ENCODE measurements around the gene ARFGAP1. TPM values are rescaled to one million over a fixed set of nuclear protein-coding genes. Genes with fewer than 3 reads are reported as not detected.

Gene ARFGAP1
- total and polyA plus RNA-seq, 4 donors, result 47.0 to 108 (median 87.6) TPM

- H3K36me3 ChIP-seq (ENCODE audit: control insufficient read depth in 4 of 4, insufficient read depth in 4 of 4, low read length in 4 of 4), result no peaks in the 10 kb centered on the region
- no peak for ATAC-seq (ENCODE audit: insufficient read depth, low FRiP score)
- no peaks in the 10 kb centered on the region for H3K9me3 ChIP-seq (ENCODE audit: control insufficient read depth in 4 of 4, insufficient read depth in 3 of 4, low read length in 3 of 4)
- peaks cover 0 to 15% (median 4%) of the 10 kb centered on the region in 5 donors for H3K4me1 ChIP-seq (ENCODE audit: control insufficient read depth in 5 of 5, insufficient read depth in 5 of 5, low read length in 5 of 5)
- no peak for DNase-seq
- H3K27ac ChIP-seq (ENCODE audit: low read depth in 1 of 2, low read length in 1 of 2), result no peak overlapping the region
- no peak overlapping the region for H3K4me3 ChIP-seq
- 74 to 83% methylated on average over 23 of the region's 23 CpGs for WGBS, 2 donors
- no peak for TF ChIP-seq CTCF (IDR thresholded peaks at IDR 0.05; ENCODE audit: control extremely low read depth, extremely low read depth)
- peaks cover 0 to 5% (median 2%) of the 10 kb centered on the region in 3 donors for H3K27me3 ChIP-seq (ENCODE audit: control insufficient read depth in 3 of 3, insufficient read depth in 3 of 3, low read length in 2 of 3)
- no peak overlapping the region for H3K9ac ChIP-seq (ENCODE audit: insufficient read depth in 1 of 2, low read length in 2 of 2)
Measured at GRCh38 chr20:63307538-63308217, 35.1 kb downstream of the ARFGAP1 start.

- H3K36me3 ChIP-seq (ENCODE audit: control insufficient read depth in 4 of 4, insufficient read depth in 4 of 4, low read length in 4 of 4), result no peaks in the 10 kb centered on the region
- peaks cover 0 to 5% (median 1%) of the 10 kb centered on the region in 3 donors for H3K27me3 ChIP-seq (ENCODE audit: control insufficient read depth in 3 of 3, insufficient read depth in 3 of 3, low read length in 2 of 3)
- 80 to 86% methylated on average over 30 of the region's 30 CpGs for WGBS, 2 donors
- no peak for TF ChIP-seq CTCF (IDR thresholded peaks at IDR 0.05; ENCODE audit: control extremely low read depth, extremely low read depth)
- H3K4me1 ChIP-seq (ENCODE audit: control insufficient read depth in 5 of 5, insufficient read depth in 5 of 5, low read length in 5 of 5), result peaks cover 0 to 22% (median 4%) of the 10 kb centered on the region in 5 donors
- no peak overlapping the region for H3K9ac ChIP-seq (ENCODE audit: insufficient read depth in 1 of 2, low read length in 2 of 2)
- H3K27ac ChIP-seq (ENCODE audit: low read depth in 1 of 2, low read length in 1 of 2), result no peak overlapping the region
- H3K4me3 ChIP-seq, result no peak overlapping the region
- no peak for ATAC-seq (ENCODE audit: insufficient read depth, low FRiP score)
- no peaks in the 10 kb centered on the region for H3K9me3 ChIP-seq (ENCODE audit: control insufficient read depth in 4 of 4, insufficient read depth in 3 of 4, low read length in 3 of 4)
- no peak for DNase-seq
Measured at GRCh38 chr20:63308218-63308911, 35.8 kb downstream of the ARFGAP1 start.

GRCh38 chr20:63309261-63310071 lies 36.9 kb downstream of the ARFGAP1 start:
- DNase-seq (peak; percentile 63 to 75 (median 69)), ATAC-seq (ENCODE audit: insufficient read depth, low FRiP score) (no peak)
- Histone ChIP-seq H3K9me3 (ENCODE audit: control insufficient read depth in 4 of 4, insufficient read depth in 3 of 4, low read length in 3 of 4) (no peaks in the 10 kb centered on the region), H3K27me3 (ENCODE audit: control insufficient read depth in 3 of 3, insufficient read depth in 3 of 3, low read length in 2 of 3) (peaks cover 0 to 5% (median 0%) of the 10 kb centered on the region in 3 donors), H3K4me3 (no peak overlapping the region), H3K4me1 (ENCODE audit: control insufficient read depth in 5 of 5, insufficient read depth in 5 of 5, low read length in 5 of 5) (peaks cover 0 to 26% (median 4%) of the 10 kb centered on the region in 5 donors), H3K36me3 (ENCODE audit: control insufficient read depth in 4 of 4, insufficient read depth in 4 of 4, low read length in 4 of 4) (no peaks in the 10 kb centered on the region), H3K9ac (ENCODE audit: insufficient read depth in 1 of 2, low read length in 2 of 2) (no peak overlapping the region), H3K27ac (ENCODE audit: low read depth in 1 of 2, low read length in 1 of 2) (no peak overlapping the region)
- peak; percentile 48 for TF ChIP-seq CTCF (IDR thresholded peaks at IDR 0.05; ENCODE audit: control extremely low read depth, extremely low read depth)
- WGBS, 2 donors, result 33 to 52% methylated on average over 35 of the region's 35 CpGs
